ENCODE results near the gene CEP57L1.
"Not testable (repeated sequence)": the region's sequence is repeated elsewhere in the genome, so short reads cannot be mapped to it uniquely, and the experiment has no call there.

DNA sequence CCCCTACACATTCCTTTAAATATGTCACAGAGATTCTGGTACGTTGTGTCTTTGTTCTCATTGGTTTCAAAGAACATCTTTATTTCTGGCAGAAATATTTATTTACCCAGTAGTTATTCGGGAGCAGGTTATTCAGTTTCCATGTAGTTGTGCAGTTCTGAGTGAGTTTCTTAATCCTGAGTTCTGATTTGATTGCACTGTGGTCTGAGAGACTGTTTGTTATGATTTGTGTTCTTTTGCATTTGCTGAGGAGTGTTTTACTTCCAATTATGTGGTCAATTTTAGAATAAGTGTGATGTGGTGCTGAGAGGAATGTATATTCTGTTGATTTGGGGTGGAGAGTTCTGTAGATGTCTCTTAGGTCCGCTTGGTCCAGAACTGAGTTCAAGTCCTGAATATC is 17.4 kb downstream of the CEP57L1 start:
- TF ChIP-seq, protein P1, sequence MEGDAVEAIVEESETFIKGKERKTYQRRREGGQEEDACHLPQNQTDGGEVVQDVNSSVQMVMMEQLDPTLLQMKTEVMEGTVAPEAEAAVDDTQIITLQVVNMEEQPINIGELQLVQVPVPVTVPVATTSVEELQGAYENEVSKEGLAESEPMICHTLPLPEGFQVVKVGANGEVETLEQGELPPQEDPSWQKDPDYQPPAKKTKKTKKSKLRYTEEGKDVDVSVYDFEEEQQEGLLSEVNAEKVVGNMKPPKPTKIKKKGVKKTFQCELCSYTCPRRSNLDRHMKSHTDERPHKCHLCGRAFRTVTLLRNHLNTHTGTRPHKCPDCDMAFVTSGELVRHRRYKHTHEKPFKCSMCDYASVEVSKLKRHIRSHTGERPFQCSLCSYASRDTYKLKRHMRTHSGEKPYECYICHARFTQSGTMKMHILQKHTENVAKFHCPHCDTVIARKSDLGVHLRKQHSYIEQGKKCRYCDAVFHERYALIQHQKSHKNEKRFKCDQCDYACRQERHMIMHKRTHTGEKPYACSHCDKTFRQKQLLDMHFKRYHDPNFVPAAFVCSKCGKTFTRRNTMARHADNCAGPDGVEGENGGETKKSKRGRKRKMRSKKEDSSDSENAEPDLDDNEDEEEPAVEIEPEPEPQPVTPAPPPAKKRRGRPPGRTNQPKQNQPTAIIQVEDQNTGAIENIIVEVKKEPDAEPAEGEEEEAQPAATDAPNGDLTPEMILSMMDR (IDR thresholded peaks at IDR 0.05): not testable (repeated sequence)
- TF ChIP-seq POLR2A (IDR thresholded peaks at IDR 0.05): not testable (repeated sequence)

Data from uterus (tissue), 2 donors.